ENCODE measurements around the gene SPPL3. TPM values are rescaled to one million over a fixed set of nuclear protein-coding genes. Genes with fewer than 3 reads are reported as not detected.

Gene SPPL3
- total and polyA plus RNA-seq, 8 donors, result 7.0 to 25.7 (median 13.8) TPM

GRCh38 chr12:120849765-120850164 lies 54.4 kb downstream of the SPPL3 start:
- peak in 3 of 4 donors; percentile 61 to 88 (median 87) for ATAC-seq
- DNase-seq, result no peak
- FAIRE-seq, result no peak
- no peaks in the 10 kb centered on the region for H3K27me3 ChIP-seq
- H3K4me3 ChIP-seq, result no peak overlapping the region
- no peak for TF ChIP-seq CTCF (IDR thresholded peaks at IDR 0.05)
- H3K9me3 ChIP-seq, result no peaks in the 10 kb centered on the region
- H3K36me3 ChIP-seq, result no peaks in the 10 kb centered on the region
- 23 to 31% methylated on average over 2 of the region's 2 CpGs for WGBS, 2 donors
- H3K27ac ChIP-seq, result peak overlapping the region in 2 of 4 donors; percentile 54 to 70
- intact Hi-C loops (cut with DNase I), result no loop called here
- peaks cover 0 to 46% (median 25%) of the 10 kb centered on the region in 3 donors for H3K4me1 ChIP-seq

- FAIRE-seq (no peak), ATAC-seq (peak in 1 of 4 donors; percentile 5)
Observed at GRCh38 chr12:120847814-120848213, 56.3 kb downstream of the SPPL3 start.

GRCh38 chr12:120847392-120847791 lies 56.8 kb downstream of the SPPL3 start:
- H3K9me3 ChIP-seq, result no peaks in the 10 kb centered on the region
- no peaks in the 10 kb centered on the region for H3K36me3 ChIP-seq
- 63 to 64% methylated on average over 4 of the region's 4 CpGs for WGBS, 2 donors
- H3K4me1 ChIP-seq, result peaks cover 0 to 38% (median 25%) of the 10 kb centered on the region in 3 donors
- no peak overlapping the region for H3K27ac ChIP-seq
- no peak for FAIRE-seq
- peak in 2 of 4 donors; percentile 25 to 26 for ATAC-seq
- TF ChIP-seq CTCF (IDR thresholded peaks at IDR 0.05), result no peak
- no peak for DNase-seq
- no peak overlapping the region for H3K4me3 ChIP-seq
- intact Hi-C loops (cut with DNase I), result no loop called here
- H3K27me3 ChIP-seq, result no peaks in the 10 kb centered on the region

More at GRCh38 chr12:120847814-120848213, 56.3 kb downstream of the SPPL3 start:
- H3K4me1 ChIP-seq, result peaks cover 0 to 38% (median 25%) of the 10 kb centered on the region in 3 donors
- no peak for DNase-seq
- 59 to 69% methylated on average over 3 of the region's 3 CpGs for WGBS, 2 donors
- H3K9me3 ChIP-seq, result no peaks in the 10 kb centered on the region
- H3K27ac ChIP-seq, result no peak overlapping the region
- TF ChIP-seq CTCF (IDR thresholded peaks at IDR 0.05), result no peak
- H3K36me3 ChIP-seq, result no peaks in the 10 kb centered on the region
- intact Hi-C loops (cut with DNase I), result no loop called here
- H3K4me3 ChIP-seq, result no peak overlapping the region
- no peaks in the 10 kb centered on the region for H3K27me3 ChIP-seq

GRCh38 chr12:120846721-120847120 lies 57.4 kb downstream of the SPPL3 start:
- peaks cover 0 to 38% (median 25%) of the 10 kb centered on the region in 3 donors for H3K4me1 ChIP-seq
- intact Hi-C loops (cut with DNase I), result no loop called here
- ATAC-seq, result no peak

More at GRCh38 chr12:120846721-120847120, 57.4 kb downstream of the SPPL3 start:
- DNase-seq, result no peak
- no peak for TF ChIP-seq CTCF (IDR thresholded peaks at IDR 0.05)
- Histone ChIP-seq H3K27ac (peak overlapping the region in 1 of 4 donors; percentile 6), H3K4me3 (no peak overlapping the region), H3K27me3 (no peaks in the 10 kb centered on the region), H3K9me3 (no peaks in the 10 kb centered on the region), H3K36me3 (no peaks in the 10 kb centered on the region)
- FAIRE-seq, result no peak

Data from pancreas (tissue), 10 donors.